Hepatocyte (in vitro differentiated cells): ENCODE data around the gene FPR2. TPM values are rescaled to one million over a fixed set of nuclear protein-coding genes. Genes with fewer than 3 reads are reported as not detected.

ENCODE experiments used
- DNase-seq: peaks from one replicate; pipeline ENCODE4 v3.0.0-alpha.2; 2016; ENCODE audit warnings: low spot score
- H2AFZ ChIP-seq: fragments of 200-600 bp; sonication (generic); 2 replicates; pipeline ENCODE4 v1.6.0; 2016; ENCODE audit warnings: antibody characterized with exemption, mild to moderate bottlenecking
- H3K27ac ChIP-seq: fragments of 200-600 bp; sonication (generic); 2 replicates; pipeline ENCODE4 v1.5.1; 2016; ENCODE audit warnings: mild to moderate bottlenecking
- H3K27me3 ChIP-seq: fragments of 200-600 bp; sonication (generic); 2 replicates; pipeline ENCODE4 v1.6.1; 2016
- H3K36me3 ChIP-seq: fragments of 200-600 bp; sonication (generic); replicated peaks from 2 replicates; pipeline ENCODE4 v1.5.1; 2016; ENCODE audit warnings: low read depth; ENCODE audit not compliant: insufficient read depth
- H3K4me1 ChIP-seq: fragments of 200-600 bp; sonication (generic); 2 replicates; pipeline ENCODE4 v1.5.1; 2016; ENCODE audit warnings: mild to moderate bottlenecking, moderate library complexity; ENCODE audit not compliant: insufficient read depth
- H3K4me2 ChIP-seq: fragments of 200-600 bp; sonication (generic); 2 replicates; pipeline ENCODE4 v1.6.0; 2016
- H3K4me3 ChIP-seq: fragments of 200-600 bp; sonication (generic); 2 replicates; pipeline ENCODE4 v1.5.1; 2016; ENCODE audit warnings: mild to moderate bottlenecking
- H3K79me2 ChIP-seq: fragments of 200-600 bp; sonication (generic); 2 replicates; pipeline ENCODE4 v1.6.0; 2017; ENCODE audit warnings: mild to moderate bottlenecking
- H3K9me2 ChIP-seq: fragments of 200-600 bp; sonication (generic); replicated peaks from 2 replicates; pipeline ENCODE4 v1.6.0; 2017; ENCODE audit warnings: mild to moderate bottlenecking; ENCODE audit not compliant: insufficient read depth
- H3K9me3 ChIP-seq: fragments of 200-600 bp; sonication (generic); 2 replicates; pipeline ENCODE4 v1.5.1; 2016; ENCODE audit warnings: low read depth, mild to moderate bottlenecking
- H4K20me1 ChIP-seq: fragments of 200-600 bp; sonication (generic); 2 replicates; pipeline ENCODE4 v1.6.0; 2016; ENCODE audit warnings: mild to moderate bottlenecking; ENCODE audit not compliant: insufficient read depth, poor library complexity, severe bottlenecking
- EZH2 ChIP-seq: fragments of 200-600 bp; sonication (generic); IDR thresholded peaks from 2 replicates; pipeline ENCODE4 v1.6.1; 2016; ENCODE audit warnings: antibody characterized with exemption, mild to moderate bottlenecking, borderline replicate concordance
- EZH2phosphoT487 ChIP-seq: fragments of 200-600 bp; sonication (generic); IDR thresholded peaks from one replicate; pipeline ENCODE4 v1.6.1; 2018; ENCODE audit warnings: antibody characterized with exemption, mild to moderate bottlenecking, low read depth, moderate library complexity; ENCODE audit not compliant: unreplicated experiment, severe bottlenecking
- WGBS: methylation state at CpG from one replicate; pipeline ENCODE4 v1.1.6; 2016; ENCODE audit warnings: low lambda C conversion rate; ENCODE audit errors: missing lambda C conversion rate; 5-methylcytosine and 5-hydroxymethylcytosine counted together
- polyA plus RNA-seq: library from polyadenylated mRNA; unstranded; fragments of >200 nt; fragmentation: Nextera tagmentation; extraction: Ambion mirVana; gene quantifications from 2 replicates; pipeline ENCODE4 v1.2.1, GENCODE V29; 2016
- total RNA-seq: library from RNA; depleted of rRNA; stranded (reverse); fragments of >200 nt; gene quantifications from 2 replicates; pipeline ENCODE4 v1.2.3, GENCODE V29; 2014
- TF ChIP-seq, protein P1 (sequence below): fragments of 200-600 bp; sonication (generic); IDR thresholded peaks from 2 replicates; pipeline ENCODE4 v1.5.1; 2016; ENCODE audit warnings: antibody characterized with exemption, mild to moderate bottlenecking; ENCODE audit not compliant: poor library complexity

FPR2 gene
- total and polyA plus RNA-seq, 2 experiments from 2014 or later, result not detected

DNA sequence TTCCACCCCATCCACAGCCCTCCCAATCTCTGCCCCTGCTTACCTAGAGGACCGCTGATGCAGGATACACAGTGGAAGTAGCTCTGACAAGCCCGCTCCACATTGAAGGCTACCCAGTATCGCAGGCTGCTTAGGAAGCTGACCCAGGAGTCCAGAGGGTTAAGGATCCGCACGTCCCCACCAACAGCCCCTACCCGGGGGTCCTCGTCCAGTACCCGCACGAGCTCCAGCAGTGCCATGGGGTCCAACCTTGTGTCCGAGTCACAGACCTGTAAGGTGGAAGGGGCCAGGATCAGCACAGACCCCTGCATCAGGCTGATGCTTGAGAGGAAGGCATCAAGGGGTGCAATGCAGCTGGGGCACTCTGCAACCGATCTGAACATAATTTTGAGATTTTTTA, 44.1 kb upstream of the FPR2 start:
- Histone ChIP-seq H3K27me3 (peaks cover 46% of the 10 kb centered on the region), H3K4me2 (no peak overlapping the region)
- 88% methylated on average over 11 of the region's 11 CpGs for WGBS

DNA sequence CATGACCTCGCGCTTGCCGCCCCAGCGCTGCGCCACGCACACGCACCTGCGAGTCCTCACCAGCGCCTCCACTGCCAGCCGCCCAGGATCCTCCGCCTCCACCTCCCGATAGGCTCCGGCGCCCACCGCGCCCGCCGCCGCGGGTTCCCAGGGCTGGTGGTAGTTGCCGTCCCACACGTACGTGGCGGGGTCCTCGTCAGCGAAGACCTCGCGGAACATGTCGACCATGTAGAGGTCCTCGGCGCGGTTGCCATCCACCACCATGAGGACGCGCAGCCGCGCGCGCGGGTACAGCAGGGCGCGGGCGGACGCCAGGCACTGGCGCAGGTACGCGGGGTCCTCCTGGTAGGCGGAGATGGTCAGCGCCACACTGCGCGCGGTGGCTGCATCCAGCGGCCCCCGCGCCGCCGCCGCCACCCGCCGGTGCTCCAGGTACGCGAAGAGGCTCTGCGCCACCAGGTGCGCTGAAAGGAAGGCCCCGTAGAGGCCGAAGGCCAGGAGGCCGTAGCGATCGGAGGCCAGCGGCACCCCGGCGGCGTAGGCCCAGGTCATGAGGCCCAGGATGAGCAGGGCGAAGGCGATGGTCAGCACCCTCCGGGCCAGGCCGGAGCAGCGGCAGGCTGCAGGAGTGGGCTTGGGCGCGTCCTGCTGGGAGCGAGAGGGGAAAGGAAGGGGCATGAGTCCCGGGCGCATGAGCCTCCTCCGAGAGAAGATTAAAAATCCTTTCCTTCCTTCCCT, 41.6 kb upstream of the FPR2 start:
- no peak for DNase-seq
- WGBS, result 6% methylated on average over 66 of the region's 83 CpGs
- Histone ChIP-seq H3K36me3 (no peaks in the 10 kb centered on the region), H3K27me3 (peaks cover 58% of the 10 kb centered on the region), H3K4me3 (no peak overlapping the region), H3K9me3 (no peaks in the 10 kb centered on the region), H3K79me2 (no peaks in the 10 kb centered on the region), H2AFZ (no peak overlapping the region), H3K9me2 (no peaks in the 10 kb centered on the region), H4K20me1 (no peaks in the 10 kb centered on the region), H3K4me1 (no peaks in the 10 kb centered on the region), H3K27ac (no peak overlapping the region), H3K4me2 (peak overlapping the region; percentile 65)
- TF ChIP-seq EZH2phosphoT487 (no peak), EZH2 (no peak)
- TF ChIP-seq, protein P1, sequence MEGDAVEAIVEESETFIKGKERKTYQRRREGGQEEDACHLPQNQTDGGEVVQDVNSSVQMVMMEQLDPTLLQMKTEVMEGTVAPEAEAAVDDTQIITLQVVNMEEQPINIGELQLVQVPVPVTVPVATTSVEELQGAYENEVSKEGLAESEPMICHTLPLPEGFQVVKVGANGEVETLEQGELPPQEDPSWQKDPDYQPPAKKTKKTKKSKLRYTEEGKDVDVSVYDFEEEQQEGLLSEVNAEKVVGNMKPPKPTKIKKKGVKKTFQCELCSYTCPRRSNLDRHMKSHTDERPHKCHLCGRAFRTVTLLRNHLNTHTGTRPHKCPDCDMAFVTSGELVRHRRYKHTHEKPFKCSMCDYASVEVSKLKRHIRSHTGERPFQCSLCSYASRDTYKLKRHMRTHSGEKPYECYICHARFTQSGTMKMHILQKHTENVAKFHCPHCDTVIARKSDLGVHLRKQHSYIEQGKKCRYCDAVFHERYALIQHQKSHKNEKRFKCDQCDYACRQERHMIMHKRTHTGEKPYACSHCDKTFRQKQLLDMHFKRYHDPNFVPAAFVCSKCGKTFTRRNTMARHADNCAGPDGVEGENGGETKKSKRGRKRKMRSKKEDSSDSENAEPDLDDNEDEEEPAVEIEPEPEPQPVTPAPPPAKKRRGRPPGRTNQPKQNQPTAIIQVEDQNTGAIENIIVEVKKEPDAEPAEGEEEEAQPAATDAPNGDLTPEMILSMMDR, result no peak

More for the DNA sequence above, 44.1 kb upstream of the FPR2 start:
- DNase-seq, result no peak
- no peak overlapping the region for H2AFZ ChIP-seq
- H3K79me2 ChIP-seq, result no peaks in the 10 kb centered on the region
- no peak for TF ChIP-seq EZH2phosphoT487
- TF ChIP-seq EZH2, result no peak
- TF ChIP-seq, protein P1, result no peak
- H3K4me3 ChIP-seq, result no peak overlapping the region
- no peak overlapping the region for H3K27ac ChIP-seq
- H3K9me3 ChIP-seq, result no peaks in the 10 kb centered on the region
- no peaks in the 10 kb centered on the region for H3K36me3 ChIP-seq
- H3K4me1 ChIP-seq, result no peaks in the 10 kb centered on the region
- H4K20me1 ChIP-seq, result no peaks in the 10 kb centered on the region
- H3K9me2 ChIP-seq, result no peaks in the 10 kb centered on the region

DNA sequence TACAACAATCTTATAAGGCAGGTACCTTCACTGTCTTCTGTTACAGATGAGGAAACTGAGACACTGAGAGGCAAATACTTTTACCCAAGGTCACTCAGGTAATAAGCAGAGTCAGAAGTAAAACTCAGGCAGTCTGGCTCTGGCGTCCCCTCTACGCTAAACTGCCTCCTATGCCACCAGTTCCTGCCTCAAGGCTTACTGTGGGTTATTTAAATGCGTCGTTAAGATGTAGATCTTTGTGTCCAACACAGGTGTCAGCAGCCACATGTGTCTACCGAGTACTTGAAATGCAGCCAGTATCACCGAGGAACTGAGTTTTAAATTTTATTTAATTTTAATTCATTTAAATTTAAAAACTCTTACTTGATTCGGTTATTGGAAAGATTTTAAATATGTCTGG, 39.1 kb upstream of the FPR2 start:
- Histone ChIP-seq H4K20me1 (no peaks in the 10 kb centered on the region), H3K36me3 (no peaks in the 10 kb centered on the region), H3K4me3 (no peak overlapping the region), H3K27me3 (peaks cover 58% of the 10 kb centered on the region), H3K4me1 (no peaks in the 10 kb centered on the region), H3K4me2 (no peak overlapping the region), H3K27ac (no peak overlapping the region), H3K9me3 (no peaks in the 10 kb centered on the region), H3K9me2 (no peaks in the 10 kb centered on the region), H3K79me2 (no peaks in the 10 kb centered on the region), H2AFZ (no peak overlapping the region)
- TF ChIP-seq EZH2phosphoT487 (no peak), EZH2 (no peak)
- TF ChIP-seq, protein P1, result no peak
- no peak for DNase-seq
- WGBS, result 70% methylated on average over 7 of the region's 7 CpGs
